SK-N-MC (cell line): Measurements from ENCODE around the gene PACS1.
"Not testable (repeated sequence)": the region's sequence is repeated elsewhere in the genome, so short reads cannot be mapped to it uniquely, and the experiment has no call there.

Experiments
- DNase-seq: peaks from one replicate; pipeline ENCODE4 v3.0.0-alpha.2; 2011; ENCODE audit warnings: low read depth, low spot score
- H3K27ac ChIP-seq: fragments of 200-600 bp; sonication (generic); 2 replicates; pipeline ENCODE4 v1.5.1; 2016; ENCODE audit warnings: mixed run types
- H3K36me3 ChIP-seq: fragments of 200-600 bp; sonication (generic); 2 replicates; pipeline ENCODE4 v1.6.1; 2017; ENCODE audit warnings: antibody characterized with exemption, low read length, mixed read lengths; ENCODE audit not compliant: insufficient read depth
- H3K4me3 ChIP-seq: fragments of 200-600 bp; sonication (generic); 2 replicates; pipeline ENCODE4 v1.5.1; 2016
- H3K9ac ChIP-seq: fragments of 200-600 bp; sonication (generic); 2 replicates; pipeline ENCODE4 v1.8.0; 2017; ENCODE audit warnings: mixed run types, mixed read lengths; ENCODE audit not compliant: insufficient read length
- H3K9me3 ChIP-seq: fragments of 200-600 bp; sonication (generic); 2 replicates; pipeline ENCODE4 v1.6.1; 2017; ENCODE audit warnings: low read depth, mild to moderate bottlenecking, antibody characterized with exemption, low read length, moderate library complexity, mixed read lengths
- EZH2 ChIP-seq: fragments of 200-600 bp; sonication (generic); IDR thresholded peaks from one replicate; pipeline ENCODE4 v1.6.1; 2017; ENCODE audit warnings: antibody characterized with exemption
- FOXP2 ChIP-seq: optimal IDR thresholded peaks from 2 replicates; pipeline ENCODE3; 2011; ENCODE audit warnings: mild to moderate bottlenecking, moderate library complexity; ENCODE audit not compliant: insufficient read depth; ENCODE audit errors: extremely low read length, control extremely low read depth
- POLR2AphosphoS5 ChIP-seq: IDR thresholded peaks from 2 replicates; pipeline ENCODE4 v1.6.1; 2012; ENCODE audit warnings: mild to moderate bottlenecking, low read depth, low read length, borderline replicate concordance

PACS1 gene

DNA sequence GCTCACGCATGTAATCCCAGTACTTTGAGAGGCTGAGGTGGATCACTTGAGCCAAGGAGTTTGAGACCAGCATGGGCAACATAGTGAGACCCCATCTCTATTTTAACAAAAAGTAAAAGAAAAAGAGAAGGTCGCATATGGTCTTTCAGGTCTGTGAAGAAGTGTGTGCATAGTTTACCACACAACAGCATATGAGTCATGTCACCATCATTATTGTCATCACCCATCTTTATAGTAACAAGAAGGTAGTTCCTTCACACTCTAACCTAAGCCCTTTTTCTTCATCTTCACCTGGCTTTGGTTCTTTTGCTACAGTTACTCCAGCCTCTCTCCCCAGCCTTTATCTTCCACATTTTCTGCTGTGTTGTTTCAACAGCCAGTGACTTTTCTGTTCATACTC is 39.2 kb downstream of the PACS1 start:
- no peaks in the 10 kb centered on the region for H3K9me3 ChIP-seq
- no peak for DNase-seq
- no peak overlapping the region for H3K27ac ChIP-seq
- no peak overlapping the region for H3K9ac ChIP-seq
- TF ChIP-seq POLR2AphosphoS5 (no peak), FOXP2 (no peak), EZH2 (no peak)
- H3K36me3 ChIP-seq: no peaks in the 10 kb centered on the region
- H3K4me3 ChIP-seq: no peak overlapping the region

DNA sequence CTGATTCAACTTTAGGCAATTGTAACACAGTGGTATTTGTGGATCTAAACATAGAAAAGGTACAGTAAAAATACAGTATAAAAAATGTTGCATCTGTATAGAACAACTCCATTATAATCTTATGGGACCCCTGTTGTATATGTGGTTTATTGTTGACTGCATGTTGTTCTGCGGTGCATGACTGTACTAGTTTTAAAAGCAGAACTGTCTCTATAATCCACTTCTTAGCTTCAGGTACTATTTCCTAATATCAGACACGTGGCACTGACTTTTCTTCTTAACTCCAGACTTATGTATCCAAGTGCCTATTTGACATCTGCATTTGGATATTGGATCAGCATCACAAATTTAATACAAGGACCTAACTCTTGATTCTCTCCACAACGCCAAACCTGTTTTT is 41.1 kb downstream of the PACS1 start:
- Histone ChIP-seq H3K9ac (no peak overlapping the region), H3K36me3 (no peaks in the 10 kb centered on the region), H3K4me3 (no peak overlapping the region), H3K27ac (no peak overlapping the region), H3K9me3 (no peaks in the 10 kb centered on the region)
- TF ChIP-seq EZH2 (no peak), POLR2AphosphoS5 (no peak), FOXP2 (no peak)
- no peak for DNase-seq

DNA sequence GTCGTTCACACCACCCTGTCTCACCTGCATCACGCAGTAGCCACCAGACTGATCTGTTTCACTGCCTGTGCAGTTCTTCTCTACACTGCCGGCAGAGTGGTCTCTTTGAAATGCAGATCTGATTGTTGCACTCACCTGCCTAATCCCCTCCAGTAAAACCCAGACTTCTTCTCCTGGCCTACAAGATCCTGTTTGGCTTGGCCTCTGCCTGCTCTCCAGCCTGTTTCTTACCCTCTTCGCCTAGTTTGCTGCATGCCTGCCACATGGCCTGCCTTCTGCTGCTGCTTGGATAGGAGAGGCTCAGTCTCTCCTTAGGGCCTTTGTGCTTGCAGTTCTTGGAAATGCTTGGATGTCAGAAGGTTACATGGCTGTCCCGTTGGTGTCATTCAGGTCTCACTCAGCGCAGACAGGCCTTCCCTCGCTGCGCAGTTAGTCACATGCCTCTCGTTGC is 42.0 kb downstream of the PACS1 start:
- TF ChIP-seq EZH2 (no peak), POLR2AphosphoS5 (no peak)
- Histone ChIP-seq H3K36me3 (no peaks in the 10 kb centered on the region), H3K9ac (no peak overlapping the region), H3K9me3 (no peaks in the 10 kb centered on the region), H3K4me3 (no peak overlapping the region), H3K27ac (peak overlapping the region; percentile 87)
- no peak for DNase-seq

DNA sequence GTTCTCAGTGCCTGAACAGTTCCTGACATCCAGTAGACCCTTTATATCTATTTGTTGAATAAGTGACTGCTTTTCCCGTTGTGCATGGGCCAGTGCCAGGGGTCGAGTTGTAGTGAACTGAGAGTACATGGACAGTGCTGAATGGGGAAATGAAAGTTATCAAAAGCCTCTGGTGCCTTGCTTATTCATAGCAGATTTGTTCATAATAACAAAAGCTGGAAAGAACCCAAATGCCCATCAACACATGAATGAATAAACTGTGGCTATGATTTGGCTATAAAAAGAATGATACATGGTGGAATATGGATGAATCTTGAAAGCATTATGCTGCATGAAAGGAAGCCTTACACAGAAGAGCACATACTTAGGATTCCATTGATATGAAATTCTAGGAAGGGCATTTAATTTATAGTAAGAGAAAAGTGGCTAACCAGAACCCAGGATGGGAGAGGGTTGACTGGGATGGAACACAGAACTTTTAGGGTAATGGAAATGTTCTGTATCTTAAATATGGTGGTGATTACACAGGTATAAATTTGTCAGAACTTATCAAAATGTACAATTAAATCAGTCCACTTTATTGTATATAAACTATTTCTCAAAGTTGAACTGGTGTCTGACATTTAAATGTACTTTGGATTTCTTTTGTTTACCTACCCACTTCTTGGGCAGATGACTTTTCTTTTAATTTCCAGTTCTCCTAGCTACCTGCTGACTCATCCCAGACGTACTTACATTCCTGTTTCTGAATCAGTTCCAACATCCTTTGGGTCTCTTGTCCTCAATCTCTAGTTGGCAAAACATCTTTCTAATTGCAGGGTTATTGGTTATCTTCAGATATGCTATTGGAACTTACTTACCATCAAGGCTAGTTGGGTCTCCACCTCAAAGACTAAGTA is 42.8 kb downstream of the PACS1 start:
- peak overlapping the region; percentile 87 for H3K27ac ChIP-seq
- H3K36me3 ChIP-seq: no peaks in the 10 kb centered on the region
- TF ChIP-seq POLR2AphosphoS5: no peak
- no peak for DNase-seq
- no peak overlapping the region for H3K9ac ChIP-seq
- peak overlapping the region; percentile 22; the same call in 1 of the 2 replicates for H3K4me3 ChIP-seq
- H3K9me3 ChIP-seq: no peaks in the 10 kb centered on the region

DNA sequence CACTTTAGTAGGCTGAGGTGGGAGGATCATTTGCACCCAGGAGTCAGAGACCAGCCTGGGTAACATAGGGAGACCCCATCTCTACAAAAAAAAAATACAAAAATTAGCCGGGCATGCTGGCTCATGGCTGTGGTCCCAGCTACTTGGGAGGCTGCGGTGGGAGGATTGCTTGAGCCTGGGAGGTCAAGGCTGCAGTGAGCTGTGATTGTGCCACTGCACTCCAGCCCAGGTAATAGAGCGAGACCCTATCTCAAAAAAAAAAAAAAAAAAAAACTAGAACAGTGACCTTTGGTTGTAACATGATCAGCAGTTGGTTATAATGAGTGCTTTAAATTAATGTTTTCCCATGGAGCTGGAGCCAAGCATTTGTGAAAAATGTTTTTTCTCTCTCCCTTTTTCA is 44.9 kb downstream of the PACS1 start:
- H3K27ac ChIP-seq: not testable (repeated sequence)

DNA sequence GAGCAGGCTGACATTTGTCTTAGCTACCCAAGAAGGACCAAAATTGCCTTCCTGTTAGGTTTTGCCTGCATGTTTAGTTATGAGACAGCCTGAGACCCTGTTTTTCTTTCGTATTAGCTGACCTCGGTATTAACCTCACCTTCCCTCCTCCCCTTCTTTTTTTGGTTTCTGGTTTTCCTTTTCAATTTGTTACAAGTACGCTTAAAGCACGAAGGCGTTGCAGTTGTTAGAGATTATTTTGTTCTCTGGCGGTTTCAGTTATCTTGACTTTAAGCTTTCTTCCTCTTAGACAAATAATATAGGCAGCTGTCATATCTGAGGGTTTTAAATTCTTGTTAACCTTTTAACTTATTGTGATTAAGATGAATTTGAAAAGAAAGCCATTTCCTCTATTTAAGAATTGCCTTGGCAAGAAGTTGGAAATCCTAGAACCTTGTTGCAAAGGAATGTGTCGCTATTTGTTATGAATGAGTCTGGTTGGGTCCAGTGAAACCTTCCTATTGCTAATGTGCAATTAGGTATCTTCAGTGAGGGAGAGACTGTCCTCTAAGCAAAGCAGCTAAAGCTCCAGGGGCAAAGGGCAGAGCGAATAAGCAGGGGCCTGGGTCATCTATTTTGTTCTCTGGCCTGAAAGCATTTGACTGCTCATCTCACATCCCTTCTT is 45.7 kb downstream of the PACS1 start:
- H3K9me3 ChIP-seq: no peaks in the 10 kb centered on the region
- H3K4me3 ChIP-seq: no peak overlapping the region
- no peak overlapping the region for H3K27ac ChIP-seq
- no peak for DNase-seq
- H3K36me3 ChIP-seq: no peaks in the 10 kb centered on the region
- H3K9ac ChIP-seq: no peak overlapping the region
- TF ChIP-seq POLR2AphosphoS5: no peak
- no peak for TF ChIP-seq EZH2
- no peak for TF ChIP-seq FOXP2

More for the DNA sequence above, 44.9 kb downstream of the PACS1 start:
- H3K36me3 ChIP-seq, DNase-seq, H3K9ac ChIP-seq, H3K9me3 ChIP-seq, H3K4me3 ChIP-seq: not testable (repeated sequence)

DNA sequence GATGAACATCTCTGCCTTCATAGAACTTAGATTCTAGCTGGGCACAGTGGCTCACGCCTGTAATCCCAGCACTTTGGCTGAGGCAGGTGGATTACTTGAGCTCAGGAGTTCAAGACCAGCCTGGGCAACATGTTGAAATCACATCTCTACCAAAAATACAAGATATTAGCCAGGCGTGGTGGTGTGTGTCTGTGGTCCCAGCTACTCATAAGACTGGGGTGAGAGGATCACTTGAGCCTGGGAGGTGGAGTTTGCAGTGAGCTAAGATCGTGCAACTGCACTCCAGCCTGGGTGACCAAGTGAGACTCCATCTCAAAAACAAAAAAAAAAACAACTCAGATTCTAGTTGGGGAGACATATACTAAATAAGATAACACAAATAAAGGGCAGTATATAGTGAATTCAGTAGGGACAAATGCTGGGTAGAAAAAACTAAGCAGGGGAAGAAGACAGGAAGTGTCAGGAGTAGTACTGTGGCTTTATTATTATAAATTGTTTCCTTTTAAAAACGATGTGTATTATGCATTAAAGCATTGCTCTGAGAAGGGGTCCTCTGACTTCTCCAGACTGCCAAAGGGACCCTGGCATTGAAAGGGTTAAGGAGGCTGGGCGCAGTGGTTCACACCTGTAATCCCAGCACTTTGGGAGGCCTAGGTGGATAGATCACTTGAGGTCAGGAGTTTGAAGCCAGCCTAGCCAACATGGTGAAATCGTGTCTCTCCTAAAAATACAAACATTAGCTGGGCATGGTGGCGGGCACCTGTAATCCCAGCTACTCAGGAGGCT is 46.7 kb downstream of the PACS1 start:
- DNase-seq: no peak
- Histone ChIP-seq H3K27ac (no peak overlapping the region), H3K9ac (no peak overlapping the region), H3K4me3 (no peak overlapping the region), H3K36me3 (no peaks in the 10 kb centered on the region), H3K9me3 (no peaks in the 10 kb centered on the region)
- TF ChIP-seq POLR2AphosphoS5: no peak
- no peak for TF ChIP-seq EZH2
- no peak for TF ChIP-seq FOXP2

DNA sequence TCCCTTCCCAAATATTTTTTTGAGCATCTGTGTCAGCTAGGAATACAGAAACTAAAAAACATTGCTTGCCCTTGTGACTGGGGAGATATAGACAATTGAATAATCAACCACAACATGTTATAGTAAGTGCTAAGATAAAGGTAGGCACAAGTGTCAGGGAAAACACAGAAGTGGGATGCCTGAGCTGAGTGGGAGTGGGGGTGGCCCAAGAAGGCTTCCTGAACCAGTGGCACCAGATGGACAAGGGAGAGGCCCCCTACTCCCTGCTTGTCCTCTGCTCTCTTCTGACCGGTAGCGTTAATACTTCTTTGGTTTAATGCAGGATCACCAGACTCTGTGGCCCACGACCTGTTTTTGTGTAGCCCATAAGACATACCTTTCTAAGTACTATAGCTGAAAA is 48.8 kb downstream of the PACS1 start:
- DNase-seq: no peak
- TF ChIP-seq EZH2 (no peak), FOXP2 (no peak), POLR2AphosphoS5 (no peak)
- Histone ChIP-seq H3K9me3 (no peaks in the 10 kb centered on the region), H3K4me3 (peak overlapping the region; percentile 38; the same call in 1 of the 2 replicates), H3K36me3 (no peaks in the 10 kb centered on the region), H3K9ac (peak overlapping the region; percentile 48), H3K27ac (peak overlapping the region; percentile 96)
